NOMO-1 (cell line): Measurements from ENCODE around the gene ICAM1.

Experiments used
- DNase-seq, 2 experiments: peaks; one replicate each; lab custom pipeline; 2025; ENCODE audit not compliant: unreplicated experiment in 2 of 2; lab: John Stamatoyannopoulos, UW

The ICAM1 gene

DNA sequence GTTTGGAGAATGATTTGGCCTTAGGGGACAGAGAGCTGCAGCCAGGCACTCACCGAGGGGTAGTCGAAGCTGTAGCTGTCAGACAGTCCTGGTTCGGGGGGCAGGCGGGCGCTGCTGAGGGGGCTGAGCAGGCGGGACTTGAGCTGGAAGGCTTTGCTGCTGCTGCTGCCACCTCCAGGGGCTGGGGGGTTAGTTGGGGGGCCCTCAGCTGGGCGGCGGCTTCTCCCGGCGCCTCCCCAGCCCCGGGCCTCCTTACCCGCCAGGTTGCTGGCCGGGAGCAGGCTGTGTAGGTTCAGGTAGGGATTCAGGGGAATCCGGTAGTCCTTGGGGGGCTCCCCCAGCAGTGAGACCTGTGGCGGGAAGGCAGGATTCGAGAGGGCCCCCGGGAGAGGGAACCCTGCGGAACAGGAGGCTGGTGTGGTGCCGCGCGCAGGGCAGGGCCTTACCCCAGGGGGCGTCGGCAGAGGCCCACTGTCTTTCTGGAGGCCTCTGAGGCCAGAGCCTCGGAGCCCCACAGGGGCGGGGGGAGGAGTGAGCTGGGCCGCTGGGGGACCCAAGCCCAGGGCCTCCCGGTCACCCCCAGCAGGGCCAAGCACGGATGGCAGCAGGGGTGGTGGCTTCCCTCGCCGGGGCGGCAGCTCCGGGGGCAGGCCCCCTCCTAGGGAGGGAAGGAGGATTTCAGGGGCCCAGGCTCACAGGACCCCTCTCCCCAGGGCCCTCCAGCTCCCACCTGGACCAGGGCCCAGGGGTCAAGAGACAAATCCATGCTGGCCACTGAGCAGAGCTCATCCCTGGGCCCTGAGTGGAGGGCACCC lies 49.9 kb downstream of the ICAM1 start:
- no peak for DNase-seq

- no peak for DNase-seq
These were observed 50.5 kb downstream of the ICAM1 start for GRCh38 chr19:10321417-10321797.

GRCh38 chr19:10321874-10322835 lies 51.2 kb downstream of the ICAM1 start:
- DNase-seq, result no peak

- no peak for DNase-seq
These were observed 54.8 kb downstream of the ICAM1 start for GRCh38 chr19:10325732-10326131.

- DNase-seq, result no peak
These were observed 56.9 kb downstream of the ICAM1 start for GRCh38 chr19:10327793-10328192.

DNA sequence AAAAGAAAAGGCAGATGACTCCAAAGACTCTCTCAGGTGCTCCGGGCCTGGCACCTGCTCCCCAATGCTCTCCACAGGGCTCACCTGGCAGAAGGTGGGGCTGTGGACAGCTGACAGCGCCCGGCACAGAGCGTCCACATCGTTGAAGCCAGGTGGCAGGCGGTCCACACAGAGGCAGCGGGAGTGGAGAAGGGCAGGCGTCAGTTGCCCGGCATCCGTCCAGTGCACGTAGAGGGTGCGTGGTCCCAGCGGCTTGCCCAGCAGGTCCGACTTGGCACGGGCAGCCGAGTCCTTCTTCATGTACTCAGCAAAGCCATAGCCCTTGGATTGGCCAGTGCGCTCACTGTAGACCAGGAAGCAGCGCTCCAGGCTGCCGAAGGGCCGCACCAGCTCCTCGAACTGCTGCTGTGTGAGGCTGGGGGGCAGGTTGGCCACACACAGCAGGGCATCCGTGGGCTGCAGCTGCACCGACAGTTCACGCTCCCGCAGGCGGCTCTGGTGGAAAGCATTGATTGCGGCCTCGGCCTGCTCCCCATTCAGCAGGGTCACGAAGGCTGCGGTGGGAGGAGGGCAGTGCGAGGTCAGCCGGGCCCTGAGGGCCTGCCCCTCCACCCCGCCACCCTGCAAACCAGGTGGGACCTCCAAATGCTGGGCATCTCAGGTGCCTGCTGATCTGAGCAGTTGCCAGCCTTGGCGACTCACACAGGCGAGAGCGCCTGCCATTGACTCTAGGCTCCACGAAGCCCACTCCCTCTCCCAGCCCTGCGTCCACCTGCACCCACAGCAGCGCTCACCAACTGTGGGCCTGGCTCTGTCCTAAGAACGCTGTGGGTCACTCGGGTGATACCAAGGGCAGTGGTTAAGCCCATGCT lies 57.9 kb downstream of the ICAM1 start:
- DNase-seq, result no peak

GRCh38 chr19:10329555-10329954 lies 58.6 kb downstream of the ICAM1 start:
- no peak for DNase-seq

GRCh38 chr19:10332158-10332964 lies 61.4 kb downstream of the ICAM1 start:
- DNase-seq, result no peak

GRCh38 chr19:10332965-10333757 lies 62.2 kb downstream of the ICAM1 start, which contains the start of gene RAVER1:
Gene RAVER1, minus strand, starts transcription at chr19:10333529. Its CDS starts 22 bp downstream, at chr19:10333507.
- DNase-seq, result peak; percentile 94

DNA sequence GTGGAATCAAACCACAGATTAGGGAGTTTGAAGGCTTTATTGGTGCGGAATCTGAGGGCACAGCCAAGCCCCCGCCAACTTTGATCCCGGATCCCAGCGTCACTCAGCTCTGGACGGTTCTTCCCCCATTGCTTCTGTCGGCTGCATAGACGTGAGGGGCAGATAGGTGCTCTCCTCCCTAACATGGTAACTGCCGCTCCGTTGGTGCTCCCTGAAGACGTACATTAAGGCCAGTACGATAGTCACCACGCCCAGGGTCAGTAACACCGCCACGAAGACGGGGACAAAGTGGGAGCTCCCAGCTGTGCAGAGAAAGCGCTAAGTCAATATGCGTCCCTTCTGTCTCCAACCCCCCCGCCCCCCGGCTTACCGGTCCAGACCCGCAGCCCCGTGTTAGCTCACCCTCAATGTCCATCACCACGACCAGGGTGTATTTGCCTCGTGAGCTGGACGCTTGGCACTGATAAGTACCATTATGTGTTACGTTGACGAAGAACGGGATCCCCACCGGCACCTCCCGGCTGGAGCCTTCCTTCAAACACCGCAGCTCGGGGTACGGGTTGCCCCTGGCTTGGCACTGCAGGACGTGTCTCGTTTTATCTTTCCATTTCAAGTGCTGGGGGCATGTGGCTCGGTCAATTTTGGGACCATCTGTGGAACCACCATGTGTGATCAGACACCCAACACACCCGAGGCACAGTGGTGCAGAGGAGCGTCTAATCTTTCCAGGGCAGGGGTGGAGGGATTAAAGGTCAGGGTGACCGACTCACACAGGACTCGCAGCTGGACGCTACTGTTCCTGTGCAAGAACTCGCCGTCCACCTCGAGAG lies 63.1 kb downstream of the ICAM1 start:
- DNase-seq, result no peak

DNA sequence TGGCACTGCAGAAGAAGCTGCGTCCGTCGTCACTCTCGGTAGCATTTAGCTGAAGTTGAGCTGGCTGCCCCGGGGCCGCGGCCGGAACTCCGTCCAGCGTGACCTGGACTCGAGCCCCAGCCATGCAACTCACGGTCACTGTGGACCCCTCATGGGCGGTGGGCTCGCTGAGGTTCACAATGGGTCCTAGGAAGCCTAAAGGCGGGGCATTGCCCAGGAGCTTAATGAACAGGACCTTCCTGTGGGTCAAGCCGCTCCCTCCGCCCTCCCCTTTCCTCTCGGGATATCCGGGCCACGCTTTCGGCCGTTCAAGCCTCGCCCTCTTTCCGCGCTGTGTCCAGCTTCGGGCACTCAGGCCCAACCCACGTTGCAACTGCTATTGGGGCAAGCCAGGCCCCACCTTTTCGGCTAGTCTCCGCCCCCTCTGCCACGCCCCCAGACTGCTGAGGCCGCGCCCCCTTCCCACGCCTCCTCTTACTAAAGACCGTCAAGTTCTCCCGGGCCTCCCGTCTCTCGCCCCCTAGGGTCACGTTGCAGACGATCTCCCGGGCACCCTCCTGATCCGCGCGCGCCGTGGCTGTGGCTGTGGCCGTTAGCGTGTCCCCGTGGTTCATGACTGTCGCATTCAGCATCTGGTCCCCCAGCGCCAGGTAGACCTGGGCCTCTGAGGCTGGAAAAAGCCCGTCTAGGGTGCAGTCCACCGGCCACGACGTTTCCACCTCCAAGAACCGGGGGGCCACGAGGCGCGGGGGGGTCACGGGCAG lies 63.9 kb downstream of the ICAM1 start:
- peak; percentile 79 to 84 for DNase-seq

GRCh38 chr19:10335352-10335985 lies 64.5 kb downstream of the ICAM1 start:
- no peak for DNase-seq
